ENCODE measurements around the gene GPR37L1.

- TF ChIP-seq POLR2AphosphoS5 (IDR thresholded peaks at IDR 0.05; ENCODE audit: borderline replicate concordance, low read depth, low read length), result no peak
- TF ChIP-seq EZH2 (IDR thresholded peaks at IDR 0.05), result no peak
- no peak for TF ChIP-seq FOXP2 (optimal IDR thresholded peaks at IDR 0.05; ENCODE audit: control extremely low read depth, extremely low read length, insufficient read depth)
Measured at GRCh38 chr1:202107801-202108731, 14.7 kb upstream of the GPR37L1 start.

Measured in SK-N-MC (cell line).